ENCODE measurements around the gene ARHGAP10.
"Not testable (repeated sequence)": the region's sequence is repeated elsewhere in the genome, so short reads cannot be mapped to it uniquely, and the experiment has no call there.

The ARHGAP10 gene

GRCh38 chr4:147901916-147902315, 170.0 kb downstream of the ARHGAP10 start:
- no peak for ATAC-seq (ENCODE audit: insufficient read depth, low read depth)
- no peak overlapping the region for H3K27ac ChIP-seq (ENCODE audit: low read length)
- TF ChIP-seq EZH2 (IDR thresholded peaks at IDR 0.05; ENCODE audit: borderline replicate concordance, low read depth, low read length, severe bottlenecking), result no peak
- TF ChIP-seq, protein P1, sequence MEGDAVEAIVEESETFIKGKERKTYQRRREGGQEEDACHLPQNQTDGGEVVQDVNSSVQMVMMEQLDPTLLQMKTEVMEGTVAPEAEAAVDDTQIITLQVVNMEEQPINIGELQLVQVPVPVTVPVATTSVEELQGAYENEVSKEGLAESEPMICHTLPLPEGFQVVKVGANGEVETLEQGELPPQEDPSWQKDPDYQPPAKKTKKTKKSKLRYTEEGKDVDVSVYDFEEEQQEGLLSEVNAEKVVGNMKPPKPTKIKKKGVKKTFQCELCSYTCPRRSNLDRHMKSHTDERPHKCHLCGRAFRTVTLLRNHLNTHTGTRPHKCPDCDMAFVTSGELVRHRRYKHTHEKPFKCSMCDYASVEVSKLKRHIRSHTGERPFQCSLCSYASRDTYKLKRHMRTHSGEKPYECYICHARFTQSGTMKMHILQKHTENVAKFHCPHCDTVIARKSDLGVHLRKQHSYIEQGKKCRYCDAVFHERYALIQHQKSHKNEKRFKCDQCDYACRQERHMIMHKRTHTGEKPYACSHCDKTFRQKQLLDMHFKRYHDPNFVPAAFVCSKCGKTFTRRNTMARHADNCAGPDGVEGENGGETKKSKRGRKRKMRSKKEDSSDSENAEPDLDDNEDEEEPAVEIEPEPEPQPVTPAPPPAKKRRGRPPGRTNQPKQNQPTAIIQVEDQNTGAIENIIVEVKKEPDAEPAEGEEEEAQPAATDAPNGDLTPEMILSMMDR (IDR thresholded peaks at IDR 0.05; ENCODE audit: borderline replicate concordance, extremely low read depth, low read length, poor library complexity, severe bottlenecking), result no peak

DNA sequence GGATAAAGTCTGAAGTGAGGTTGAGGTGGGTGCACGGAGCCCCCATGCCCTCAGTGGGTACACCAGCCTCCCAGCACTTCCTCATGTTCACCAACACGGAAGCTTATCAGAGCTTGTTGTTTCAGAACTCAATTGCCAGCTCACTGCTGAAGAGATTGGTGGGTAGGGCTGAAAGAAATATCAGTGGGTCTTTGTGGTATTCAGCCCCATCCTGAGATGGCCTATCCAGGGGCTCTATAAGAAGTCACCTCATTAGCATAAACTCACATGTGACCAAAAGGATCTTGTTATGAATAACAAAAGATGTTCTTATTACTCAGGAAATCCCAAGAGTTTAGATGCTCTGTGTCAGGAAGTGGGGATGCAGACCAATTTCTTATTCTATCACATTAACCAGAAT, 177.3 kb downstream of the ARHGAP10 start:
- no peak for ATAC-seq (ENCODE audit: insufficient read depth, low read depth)
- Histone ChIP-seq H3K79me2 (ENCODE audit: insufficient read depth, low read length) (no peaks in the 10 kb centered on the region), H3K9me3 (ENCODE audit: insufficient read depth, low read length, severe bottlenecking) (no peaks in the 10 kb centered on the region), H2AFZ (ENCODE audit: low read depth, low read length) (no peak overlapping the region), H3K4me1 (ENCODE audit: insufficient read depth, low read length) (no peaks in the 10 kb centered on the region), H4K20me1 (ENCODE audit: insufficient read depth, low read length) (no peaks in the 10 kb centered on the region), H3K36me3 (ENCODE audit: insufficient read depth, low read length) (no peaks in the 10 kb centered on the region), H3K4me2 (ENCODE audit: insufficient read depth, low read length) (no peak overlapping the region), H3K4me3 (ENCODE audit: low read depth in 1 of 2, low read length in 2 of 2) (no peak overlapping the region), H3K9ac (ENCODE audit: low read depth, low read length) (no peak overlapping the region), H3K27ac (ENCODE audit: low read length) (no peak overlapping the region), H3K27me3 (ENCODE audit: insufficient read depth, low read length, poor library complexity) (no peaks in the 10 kb centered on the region)
- DNase-seq, result no peak
- no peak for TF ChIP-seq EZH2 (IDR thresholded peaks at IDR 0.05; ENCODE audit: borderline replicate concordance, low read depth, low read length, severe bottlenecking)
- TF ChIP-seq, protein P1 (IDR thresholded peaks at IDR 0.05; ENCODE audit: borderline replicate concordance, extremely low read depth, low read length, poor library complexity, severe bottlenecking), result no peak

More at GRCh38 chr4:147901916-147902315, 170.0 kb downstream of the ARHGAP10 start:
- Histone ChIP-seq H3K9ac (ENCODE audit: low read depth, low read length) (no peak overlapping the region), H3K4me3 (ENCODE audit: low read depth in 1 of 2, low read length in 2 of 2) (no peak overlapping the region), H3K79me2 (ENCODE audit: insufficient read depth, low read length) (no peaks in the 10 kb centered on the region), H3K4me1 (ENCODE audit: insufficient read depth, low read length) (no peaks in the 10 kb centered on the region), H2AFZ (ENCODE audit: low read depth, low read length) (no peak overlapping the region), H3K27me3 (ENCODE audit: insufficient read depth, low read length, poor library complexity) (no peaks in the 10 kb centered on the region), H3K4me2 (ENCODE audit: insufficient read depth, low read length) (no peak overlapping the region), H3K36me3 (ENCODE audit: insufficient read depth, low read length) (no peaks in the 10 kb centered on the region), H4K20me1 (ENCODE audit: insufficient read depth, low read length) (no peaks in the 10 kb centered on the region), H3K9me3 (ENCODE audit: insufficient read depth, low read length, severe bottlenecking) (no peaks in the 10 kb centered on the region)
- DNase-seq, result no peak

DNA sequence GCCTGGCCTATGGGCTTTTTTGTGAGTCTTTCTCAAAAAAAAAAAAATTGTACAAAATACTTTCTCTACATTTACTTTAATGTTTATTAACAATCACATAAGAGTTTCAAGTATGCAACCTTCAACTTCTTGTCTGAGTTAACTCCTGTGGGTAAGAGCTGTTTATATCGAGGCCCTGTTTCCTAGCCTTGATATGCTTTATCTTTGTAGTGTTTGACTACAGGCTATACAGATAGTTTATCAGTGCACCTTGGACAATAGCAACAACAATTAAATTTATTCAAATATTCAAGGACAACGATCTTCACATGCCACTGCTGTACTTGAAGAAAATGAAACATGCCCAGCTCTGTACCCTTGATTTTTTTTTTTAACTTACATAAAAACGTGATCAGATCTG, 178.4 kb downstream of the ARHGAP10 start:
- TF ChIP-seq EZH2 (IDR thresholded peaks at IDR 0.05; ENCODE audit: borderline replicate concordance, low read depth, low read length, severe bottlenecking), result no peak
- Histone ChIP-seq H3K9ac (ENCODE audit: low read depth, low read length) (no peak overlapping the region), H3K9me3 (ENCODE audit: insufficient read depth, low read length, severe bottlenecking) (no peaks in the 10 kb centered on the region), H3K36me3 (ENCODE audit: insufficient read depth, low read length) (no peaks in the 10 kb centered on the region), H2AFZ (ENCODE audit: low read depth, low read length) (no peak overlapping the region), H3K79me2 (ENCODE audit: insufficient read depth, low read length) (no peaks in the 10 kb centered on the region), H3K4me1 (ENCODE audit: insufficient read depth, low read length) (no peaks in the 10 kb centered on the region), H3K27me3 (ENCODE audit: insufficient read depth, low read length, poor library complexity) (no peaks in the 10 kb centered on the region), H3K4me2 (ENCODE audit: insufficient read depth, low read length) (no peak overlapping the region), H4K20me1 (ENCODE audit: insufficient read depth, low read length) (no peaks in the 10 kb centered on the region), H3K4me3 (ENCODE audit: low read depth in 1 of 2, low read length in 2 of 2) (no peak overlapping the region), H3K27ac (ENCODE audit: low read length) (no peak overlapping the region)
- no peak for ATAC-seq (ENCODE audit: insufficient read depth, low read depth)
- DNase-seq, result no peak

DNA sequence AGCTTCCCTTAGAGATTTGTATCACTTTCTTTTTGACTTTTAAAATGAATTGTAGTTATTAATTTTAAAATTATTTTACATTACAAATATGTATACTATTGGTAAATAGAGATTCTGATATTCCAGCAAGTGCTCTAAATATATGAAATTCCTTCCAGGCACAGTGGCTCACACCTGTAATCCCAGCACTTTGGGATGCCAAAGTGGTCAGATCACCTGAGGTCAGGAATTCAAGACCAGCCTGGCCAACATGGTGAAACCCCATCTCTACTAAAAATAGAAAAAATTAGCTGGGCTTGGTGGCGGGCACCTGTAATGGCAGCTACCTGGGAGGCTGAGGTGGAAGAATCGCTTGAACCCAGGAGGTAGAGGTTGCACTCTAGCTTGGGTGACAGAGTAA, 180.2 kb downstream of the ARHGAP10 start:
- not testable (repeated sequence) for H3K9me3 ChIP-seq (ENCODE audit: insufficient read depth, low read length, severe bottlenecking); H3K9ac ChIP-seq (ENCODE audit: low read depth, low read length); H3K27me3 ChIP-seq (ENCODE audit: insufficient read depth, low read length, poor library complexity); H3K36me3 ChIP-seq (ENCODE audit: insufficient read depth, low read length); H3K27ac ChIP-seq (ENCODE audit: low read length); ATAC-seq (ENCODE audit: insufficient read depth, low read depth); H3K4me3 ChIP-seq (ENCODE audit: low read depth in 1 of 2, low read length in 2 of 2); H4K20me1 ChIP-seq (ENCODE audit: insufficient read depth, low read length); H3K4me1 ChIP-seq (ENCODE audit: insufficient read depth, low read length); H3K4me2 ChIP-seq (ENCODE audit: insufficient read depth, low read length); H2AFZ ChIP-seq (ENCODE audit: low read depth, low read length); H3K79me2 ChIP-seq (ENCODE audit: insufficient read depth, low read length); DNase-seq

All from DND-41 (cell line).